ENCODE results near the gene IFT25.
A peak's percentile ranks its signal among the peaks of the same experiment; 100 is the strongest.
"Not testable (repeated sequence)": the region's sequence is repeated elsewhere in the genome, so short reads cannot be mapped to it uniquely, and the experiment has no call there.

Gene IFT25

GRCh38 chr1:53945433-53946251 lies at the start of gene IFT25:
Gene IFT25, minus strand, starts transcription at chr1:53945699. Its CDS starts 5,617 bp downstream, at chr1:53940082.
- DNase-seq, result peak; percentile 91

GRCh38 chr1:53994516-53994915 lies 49.0 kb upstream of the IFT25 start:
- DNase-seq, result not testable (repeated sequence)

- no peak for DNase-seq
These were observed 46.8 kb upstream of the IFT25 start for GRCh38 chr1:53992085-53992874.

- DNase-seq, result no peak
These were observed 42.4 kb upstream of the IFT25 start for GRCh38 chr1:53987880-53988279.

GRCh38 chr1:53986458-53986857 lies 41.0 kb upstream of the IFT25 start:
- no peak for DNase-seq

- no peak for DNase-seq
These were observed 39.2 kb upstream of the IFT25 start for GRCh38 chr1:53984726-53985125.

- no peak for DNase-seq
These were observed 37.2 kb upstream of the IFT25 start for GRCh38 chr1:53982763-53983104.

- no peak for DNase-seq
These were observed 36.7 kb upstream of the IFT25 start for GRCh38 chr1:53982034-53982762.

- no peak for DNase-seq
These were observed 35.7 kb upstream of the IFT25 start for GRCh38 chr1:53981220-53981619.

GRCh38 chr1:53979712-53980450 lies 34.4 kb upstream of the IFT25 start:
- DNase-seq, result no peak

GRCh38 chr1:53975861-53976260 lies 30.4 kb upstream of the IFT25 start:
- no peak for DNase-seq

- DNase-seq, result no peak
These were observed 26.2 kb upstream of the IFT25 start for GRCh38 chr1:53971718-53972117.

GRCh38 chr1:53969323-53969722 lies 23.8 kb upstream of the IFT25 start:
- DNase-seq, result not testable (repeated sequence)

- no peak for DNase-seq
These were observed 22.6 kb upstream of the IFT25 start for GRCh38 chr1:53968125-53968513.

GRCh38 chr1:53967409-53968124 lies 22.1 kb upstream of the IFT25 start:
- no peak for DNase-seq

- no peak for DNase-seq
These were observed 21.3 kb upstream of the IFT25 start for GRCh38 chr1:53966794-53967193.

- no peak for DNase-seq
These were observed 18.6 kb upstream of the IFT25 start for GRCh38 chr1:53964109-53964508.

GRCh38 chr1:53963460-53963859 lies 18.0 kb upstream of the IFT25 start:
- no peak for DNase-seq

- DNase-seq, result no peak
These were observed 16.9 kb upstream of the IFT25 start for GRCh38 chr1:53962395-53962794.

GRCh38 chr1:53959664-53960250 lies 14.3 kb upstream of the IFT25 start:
- DNase-seq, result no peak

GRCh38 chr1:53957194-53957818 lies 11.8 kb upstream of the IFT25 start:
- DNase-seq, result no peak

Measured in NCI-H1048 (cell line).